ENCODE data around the gene RNF144A. TPM values are rescaled to one million over a fixed set of nuclear protein-coding genes. Genes with fewer than 3 reads are reported as not detected.

RNF144A gene
- total RNA-seq, 1 donor from 2014 or later = 16.6 TPM

GRCh38 chr2:7053650-7054265 lies 136.5 kb downstream of the RNF144A start:
- H3K27me3 Mint-ChIP-seq (ENCODE audit: insufficient read depth) = no peaks in the 10 kb centered on the region
- intact Hi-C loops (cut with micrococcal nuclease) = no loop called here
- H3K4me1 Mint-ChIP-seq (ENCODE audit: low read depth) = peaks cover 15% of the 10 kb centered on the region
- H3K9me3 Mint-ChIP-seq = no peaks in the 10 kb centered on the region
- peaks cover 2% of the 10 kb centered on the region for H3K36me3 Mint-ChIP-seq (ENCODE audit: low read depth)
- DNase-seq (ENCODE audit: low spot score) = no peak
- H3K4me3 Mint-ChIP-seq = no peak overlapping the region
- no peak overlapping the region for H3K27ac Mint-ChIP-seq

GRCh38 chr2:7057865-7058400 lies 140.7 kb downstream of the RNF144A start:
- H3K27ac Mint-ChIP-seq = peak overlapping the region; percentile 18
- H3K4me1 Mint-ChIP-seq (ENCODE audit: low read depth) = peaks cover 22% of the 10 kb centered on the region
- H3K4me3 Mint-ChIP-seq = no peak overlapping the region
- no peaks in the 10 kb centered on the region for H3K27me3 Mint-ChIP-seq (ENCODE audit: insufficient read depth)
- no peaks in the 10 kb centered on the region for H3K9me3 Mint-ChIP-seq
- intact Hi-C loops (cut with micrococcal nuclease) = no loop called here
- DNase-seq (ENCODE audit: low spot score) = no peak
- peaks cover 2% of the 10 kb centered on the region for H3K36me3 Mint-ChIP-seq (ENCODE audit: low read depth)

- Mint-ChIP-seq H3K4me1 (ENCODE audit: low read depth) (peaks cover 22% of the 10 kb centered on the region), H3K27ac (no peak overlapping the region), H3K27me3 (ENCODE audit: insufficient read depth) (no peaks in the 10 kb centered on the region), H3K36me3 (ENCODE audit: low read depth) (peaks cover 6% of the 10 kb centered on the region), H3K4me3 (no peak overlapping the region), H3K9me3 (no peaks in the 10 kb centered on the region)
- intact Hi-C loops (cut with micrococcal nuclease) = no loop called here
- DNase-seq (ENCODE audit: low spot score) = no peak
Observed at GRCh38 chr2:7060156-7060555, 142.9 kb downstream of the RNF144A start.

- no peak for DNase-seq (ENCODE audit: low spot score)
- no peaks in the 10 kb centered on the region for H3K27me3 Mint-ChIP-seq (ENCODE audit: insufficient read depth)
- no peak overlapping the region for H3K27ac Mint-ChIP-seq
- H3K4me3 Mint-ChIP-seq = no peak overlapping the region
- peaks cover 6% of the 10 kb centered on the region for H3K36me3 Mint-ChIP-seq (ENCODE audit: low read depth)
- H3K9me3 Mint-ChIP-seq = no peaks in the 10 kb centered on the region
- intact Hi-C loops (cut with micrococcal nuclease) = no loop called here
- H3K4me1 Mint-ChIP-seq (ENCODE audit: low read depth) = peaks cover 22% of the 10 kb centered on the region
Observed at GRCh38 chr2:7060631-7061449, 143.6 kb downstream of the RNF144A start.

GRCh38 chr2:7061450-7061789 lies 144.2 kb downstream of the RNF144A start:
- H3K36me3 Mint-ChIP-seq (ENCODE audit: low read depth) = peaks cover 6% of the 10 kb centered on the region
- intact Hi-C loops (cut with micrococcal nuclease) = no loop called here
- no peaks in the 10 kb centered on the region for H3K9me3 Mint-ChIP-seq
- DNase-seq (ENCODE audit: low spot score) = no peak
- H3K4me1 Mint-ChIP-seq (ENCODE audit: low read depth) = peaks cover 22% of the 10 kb centered on the region
- no peak overlapping the region for H3K27ac Mint-ChIP-seq
- no peak overlapping the region for H3K4me3 Mint-ChIP-seq
- no peaks in the 10 kb centered on the region for H3K27me3 Mint-ChIP-seq (ENCODE audit: insufficient read depth)

GRCh38 chr2:7061921-7062320 lies 144.7 kb downstream of the RNF144A start:
- H3K27me3 Mint-ChIP-seq (ENCODE audit: insufficient read depth) = no peaks in the 10 kb centered on the region
- no peak overlapping the region for H3K4me3 Mint-ChIP-seq
- H3K9me3 Mint-ChIP-seq = no peaks in the 10 kb centered on the region
- peaks cover 6% of the 10 kb centered on the region for H3K36me3 Mint-ChIP-seq (ENCODE audit: low read depth)
- intact Hi-C loops (cut with micrococcal nuclease) = no loop called here
- no peak overlapping the region for H3K27ac Mint-ChIP-seq
- H3K4me1 Mint-ChIP-seq (ENCODE audit: low read depth) = peaks cover 22% of the 10 kb centered on the region
- no peak for DNase-seq (ENCODE audit: low spot score)

GRCh38 chr2:7063789-7064188 lies 146.6 kb downstream of the RNF144A start:
- intact Hi-C loops (cut with micrococcal nuclease) = no loop called here
- H3K36me3 Mint-ChIP-seq (ENCODE audit: low read depth) = peaks cover 7% of the 10 kb centered on the region
- peaks cover 3% of the 10 kb centered on the region for H3K27me3 Mint-ChIP-seq (ENCODE audit: insufficient read depth)
- no peak for DNase-seq (ENCODE audit: low spot score)
- H3K4me3 Mint-ChIP-seq = no peak overlapping the region
- no peak overlapping the region for H3K27ac Mint-ChIP-seq
- H3K4me1 Mint-ChIP-seq (ENCODE audit: low read depth) = peaks cover 7% of the 10 kb centered on the region
- H3K9me3 Mint-ChIP-seq = no peaks in the 10 kb centered on the region

GRCh38 chr2:7068457-7068856 lies 151.2 kb downstream of the RNF144A start:
- no peaks in the 10 kb centered on the region for H3K4me1 Mint-ChIP-seq (ENCODE audit: low read depth)
- H3K27ac Mint-ChIP-seq = no peak overlapping the region
- no peaks in the 10 kb centered on the region for H3K9me3 Mint-ChIP-seq
- H3K4me3 Mint-ChIP-seq = no peak overlapping the region
- intact Hi-C loops (cut with micrococcal nuclease) = no loop called here
- H3K36me3 Mint-ChIP-seq (ENCODE audit: low read depth) = peaks cover 5% of the 10 kb centered on the region
- H3K27me3 Mint-ChIP-seq (ENCODE audit: insufficient read depth) = peaks cover 3% of the 10 kb centered on the region
- no peak for DNase-seq (ENCODE audit: low spot score)

- no peaks in the 10 kb centered on the region for H3K4me1 Mint-ChIP-seq (ENCODE audit: low read depth)
- intact Hi-C loops (cut with micrococcal nuclease) = no loop called here
- DNase-seq (ENCODE audit: low spot score) = no peak
- peaks cover 6% of the 10 kb centered on the region for H3K36me3 Mint-ChIP-seq (ENCODE audit: low read depth)
- no peak overlapping the region for H3K27ac Mint-ChIP-seq
- peaks cover 3% of the 10 kb centered on the region for H3K27me3 Mint-ChIP-seq (ENCODE audit: insufficient read depth)
- no peaks in the 10 kb centered on the region for H3K9me3 Mint-ChIP-seq
- no peak overlapping the region for H3K4me3 Mint-ChIP-seq
Observed at GRCh38 chr2:7070483-7070882, 153.3 kb downstream of the RNF144A start.

GRCh38 chr2:7071154-7071553 lies 153.9 kb downstream of the RNF144A start:
- no peaks in the 10 kb centered on the region for H3K4me1 Mint-ChIP-seq (ENCODE audit: low read depth)

GRCh38 chr2:7071916-7072556 lies 154.8 kb downstream of the RNF144A start:
- H3K9me3 Mint-ChIP-seq = no peaks in the 10 kb centered on the region
- intact Hi-C loops (cut with micrococcal nuclease) = no loop called here
- DNase-seq (ENCODE audit: low spot score) = no peak
- H3K36me3 Mint-ChIP-seq (ENCODE audit: low read depth) = peaks cover 6% of the 10 kb centered on the region
- H3K27ac Mint-ChIP-seq = no peak overlapping the region
- no peaks in the 10 kb centered on the region for H3K4me1 Mint-ChIP-seq (ENCODE audit: low read depth)
- no peak overlapping the region for H3K4me3 Mint-ChIP-seq
- peaks cover 3% of the 10 kb centered on the region for H3K27me3 Mint-ChIP-seq (ENCODE audit: insufficient read depth)

More at GRCh38 chr2:7071154-7071553, 153.9 kb downstream of the RNF144A start:
- H3K4me3 Mint-ChIP-seq = no peak overlapping the region
- no peak for DNase-seq (ENCODE audit: low spot score)
- H3K9me3 Mint-ChIP-seq = no peaks in the 10 kb centered on the region
- intact Hi-C loops (cut with micrococcal nuclease) = no loop called here
- peaks cover 6% of the 10 kb centered on the region for H3K36me3 Mint-ChIP-seq (ENCODE audit: low read depth)
- H3K27ac Mint-ChIP-seq = no peak overlapping the region
- H3K27me3 Mint-ChIP-seq (ENCODE audit: insufficient read depth) = peaks cover 3% of the 10 kb centered on the region

- Mint-ChIP-seq H3K4me3 (no peak overlapping the region), H3K27ac (no peak overlapping the region), H3K4me1 (ENCODE audit: low read depth) (no peaks in the 10 kb centered on the region), H3K9me3 (no peaks in the 10 kb centered on the region), H3K36me3 (ENCODE audit: low read depth) (peaks cover 4% of the 10 kb centered on the region), H3K27me3 (ENCODE audit: insufficient read depth) (no peaks in the 10 kb centered on the region)
- DNase-seq (ENCODE audit: low spot score) = no peak
- intact Hi-C loops (cut with micrococcal nuclease) = no loop called here
Observed at GRCh38 chr2:7073901-7074300, 156.7 kb downstream of the RNF144A start.

GRCh38 chr2:7075834-7076233 lies 158.6 kb downstream of the RNF144A start:
- intact Hi-C loops (cut with micrococcal nuclease) = no loop called here

More at GRCh38 chr2:7075834-7076233, 158.6 kb downstream of the RNF144A start:
- Mint-ChIP-seq H3K27me3 (ENCODE audit: insufficient read depth) (no peaks in the 10 kb centered on the region), H3K9me3 (no peaks in the 10 kb centered on the region), H3K4me1 (ENCODE audit: low read depth) (no peaks in the 10 kb centered on the region), H3K36me3 (ENCODE audit: low read depth) (peaks cover 2% of the 10 kb centered on the region), H3K27ac (no peak overlapping the region), H3K4me3 (no peak overlapping the region)
- no peak for DNase-seq (ENCODE audit: low spot score)

All from activated T-helper 1 cell treated with anti-CD3 and anti-CD28 coated beads, Interleukin-12 subunit alpha, Interleukin-12 subunit beta, Interleukin-2, Interleukin-4 antibody, amounts not matched to agents 30 ng/mL and 10 ng/mL and 1 ng/mL, durations not matched to agents 14 hours and 24 hours and 36 hours (primary cell).